T47D (cell line): Measurements from ENCODE around the gene CPO.

Experiments
- DNase-seq, 2 experiments: peaks; one replicate each; pipeline versions ENCODE4 v3.0.0 to v3.0.0-alpha.2; 2011 to 2012; ENCODE audit warnings: low read depth in 1 of 2, low spot score in 1 of 2
- JUND ChIP-seq: IDR thresholded peaks from 2 replicates; pipeline ENCODE4 v1.6.1; 2012; ENCODE audit warnings: low read depth
- in situ Hi-C: cut with HindIII; loops from 2 replicates; pipeline ENCODE4 v1.10.0; 2016; ENCODE audit warnings: low sequenced_read_pairs, low pct_unique_long_range_greater_than_20kb

Gene CPO

GRCh38 chr2:206955253-206955652 lies 15.9 kb downstream of the CPO start:
- no peak for TF ChIP-seq JUND
- in situ Hi-C loops: no loop called here
- no peak for DNase-seq

- DNase-seq: no peak
- no peak for TF ChIP-seq JUND
- in situ Hi-C loops: no loop called here
Observed at GRCh38 chr2:206958261-206958660, 18.9 kb downstream of the CPO start.

GRCh38 chr2:206962966-206963365 lies 23.6 kb downstream of the CPO start:
- TF ChIP-seq JUND: no peak
- in situ Hi-C loops: no loop called here
- DNase-seq: no peak

- DNase-seq: no peak
- in situ Hi-C loops: no loop called here
- no peak for TF ChIP-seq JUND
Observed at GRCh38 chr2:206968134-206969086, 29.1 kb downstream of the CPO start.

- no peak for TF ChIP-seq JUND
- no peak for DNase-seq
- in situ Hi-C loops: no loop called here
Observed at GRCh38 chr2:206969192-206969591, 29.9 kb downstream of the CPO start.

GRCh38 chr2:206970589-206971360 lies 31.5 kb downstream of the CPO start:
- TF ChIP-seq JUND: no peak
- no peak for DNase-seq
- in situ Hi-C loops: no loop called here

GRCh38 chr2:206971805-206972204 lies 32.5 kb downstream of the CPO start:
- no peak for DNase-seq
- no peak for TF ChIP-seq JUND
- in situ Hi-C loops: no loop called here

- in situ Hi-C loops: no loop called here
- TF ChIP-seq JUND: no peak
- no peak for DNase-seq
Observed at GRCh38 chr2:206974551-206974950, 35.2 kb downstream of the CPO start.

GRCh38 chr2:206978746-206979145 lies 39.4 kb downstream of the CPO start:
- DNase-seq: no peak
- TF ChIP-seq JUND: no peak
- in situ Hi-C loops: no loop called here

GRCh38 chr2:206979365-206979764 lies 40.0 kb downstream of the CPO start:
- no peak for DNase-seq
- in situ Hi-C loops: no loop called here
- TF ChIP-seq JUND: no peak

GRCh38 chr2:206979922-206980321 lies 40.6 kb downstream of the CPO start:
- no peak for TF ChIP-seq JUND
- in situ Hi-C loops: no loop called here
- DNase-seq: no peak

- in situ Hi-C loops: no loop called here
- no peak for TF ChIP-seq JUND
- no peak for DNase-seq
Observed at GRCh38 chr2:206980413-206980812, 41.1 kb downstream of the CPO start.

GRCh38 chr2:206981086-206981674 lies 41.9 kb downstream of the CPO start:
- DNase-seq: no peak
- in situ Hi-C loops: no loop called here
- TF ChIP-seq JUND: no peak
